AG04449 (cell line): ENCODE data around the gene FAM83B.

ENCODE experiments used
- CTCF ChIA-PET: fragments of 350-600 bp; formaldehyde crosslinking; extraction: SDS; loops from one replicate; lab custom pipeline; 2021; ENCODE audit warnings: antibody characterized with exemption; lab: Yijun Ruan, JAX
- POLR2A ChIA-PET: fragments of 400-600, 350-600 bp; formaldehyde crosslinking; extraction: SDS; loops from one replicate; lab custom pipeline; 2020; ENCODE audit warnings: antibody characterized with exemption, inconsistent platforms; lab: Yijun Ruan, JAX
- DNase-seq: peaks from one replicate; pipeline ENCODE4 v3.0.0-alpha.2; 2010; ENCODE audit warnings: low read depth, low spot score
- H3K4me3 ChIP-seq: 2 replicates; pipeline ENCODE4 v1.5.1; 2011; ENCODE audit warnings: low read depth, mild to moderate bottlenecking, control low read depth, low read length
- TF ChIP-seq, protein P1 (sequence below): IDR thresholded peaks from one replicate; pipeline ENCODE4 v1.5.1; 2011; ENCODE audit warnings: mild to moderate bottlenecking, moderate library complexity, low read length, control low read depth, inconsistent platforms; ENCODE audit not compliant: insufficient read depth; ENCODE audit errors: missing control alignments

FAM83B gene

DNA sequence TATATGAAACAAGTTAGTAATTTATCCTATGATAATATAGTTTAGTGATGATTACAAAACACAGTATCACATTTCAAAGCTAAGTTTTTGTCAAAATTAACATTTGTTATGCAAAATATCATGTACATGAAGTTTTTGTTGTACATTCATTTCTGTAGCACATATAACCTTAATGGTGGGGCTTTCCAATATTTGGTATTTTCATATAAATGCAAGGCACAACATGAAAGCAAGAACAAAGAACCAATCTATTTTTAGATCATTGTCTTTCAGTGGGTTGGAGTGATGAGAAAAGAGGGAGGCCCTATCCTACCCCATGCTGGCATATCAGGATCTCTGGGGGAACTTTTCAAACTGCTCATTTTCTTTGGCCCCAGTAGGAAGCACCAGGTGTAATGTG lies 53.4 kb downstream of the FAM83B start:
- TF ChIP-seq, protein P1, sequence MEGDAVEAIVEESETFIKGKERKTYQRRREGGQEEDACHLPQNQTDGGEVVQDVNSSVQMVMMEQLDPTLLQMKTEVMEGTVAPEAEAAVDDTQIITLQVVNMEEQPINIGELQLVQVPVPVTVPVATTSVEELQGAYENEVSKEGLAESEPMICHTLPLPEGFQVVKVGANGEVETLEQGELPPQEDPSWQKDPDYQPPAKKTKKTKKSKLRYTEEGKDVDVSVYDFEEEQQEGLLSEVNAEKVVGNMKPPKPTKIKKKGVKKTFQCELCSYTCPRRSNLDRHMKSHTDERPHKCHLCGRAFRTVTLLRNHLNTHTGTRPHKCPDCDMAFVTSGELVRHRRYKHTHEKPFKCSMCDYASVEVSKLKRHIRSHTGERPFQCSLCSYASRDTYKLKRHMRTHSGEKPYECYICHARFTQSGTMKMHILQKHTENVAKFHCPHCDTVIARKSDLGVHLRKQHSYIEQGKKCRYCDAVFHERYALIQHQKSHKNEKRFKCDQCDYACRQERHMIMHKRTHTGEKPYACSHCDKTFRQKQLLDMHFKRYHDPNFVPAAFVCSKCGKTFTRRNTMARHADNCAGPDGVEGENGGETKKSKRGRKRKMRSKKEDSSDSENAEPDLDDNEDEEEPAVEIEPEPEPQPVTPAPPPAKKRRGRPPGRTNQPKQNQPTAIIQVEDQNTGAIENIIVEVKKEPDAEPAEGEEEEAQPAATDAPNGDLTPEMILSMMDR = no peak
- ChIA-PET POLR2A (no interaction called here), CTCF (interaction anchor here (1.6 kb wide), 1 partner anchor 12 kb away, joined by 3 read pairs; no protein-coding TSS in a partner anchor)
- no peak for DNase-seq
- no peak overlapping the region for H3K4me3 ChIP-seq

DNA sequence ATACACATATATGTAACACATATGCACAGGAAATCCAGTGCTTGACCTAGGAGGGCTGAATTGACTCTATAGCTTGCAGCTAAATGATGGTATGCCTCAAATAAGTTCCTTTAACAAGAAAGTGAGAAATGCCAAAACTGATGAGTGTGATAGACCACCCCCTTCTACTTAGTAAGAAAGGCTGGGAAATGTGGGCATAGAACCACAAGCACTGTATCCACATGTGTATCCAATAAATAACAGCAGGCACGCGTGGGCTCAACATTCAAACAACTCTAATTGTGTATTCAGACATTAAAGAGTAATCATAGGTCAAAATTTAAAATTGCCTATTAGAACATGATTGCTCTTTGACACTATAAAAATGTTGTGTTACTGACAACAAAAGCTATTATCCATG lies 54.1 kb downstream of the FAM83B start:
- TF ChIP-seq, protein P1 = no peak
- no peak for DNase-seq
- ChIA-PET CTCF (interaction anchor here (1.6 kb wide), 1 partner anchor 12 kb away, joined by 3 read pairs; no protein-coding TSS in a partner anchor), POLR2A (no interaction called here)
- H3K4me3 ChIP-seq = no peak overlapping the region

DNA sequence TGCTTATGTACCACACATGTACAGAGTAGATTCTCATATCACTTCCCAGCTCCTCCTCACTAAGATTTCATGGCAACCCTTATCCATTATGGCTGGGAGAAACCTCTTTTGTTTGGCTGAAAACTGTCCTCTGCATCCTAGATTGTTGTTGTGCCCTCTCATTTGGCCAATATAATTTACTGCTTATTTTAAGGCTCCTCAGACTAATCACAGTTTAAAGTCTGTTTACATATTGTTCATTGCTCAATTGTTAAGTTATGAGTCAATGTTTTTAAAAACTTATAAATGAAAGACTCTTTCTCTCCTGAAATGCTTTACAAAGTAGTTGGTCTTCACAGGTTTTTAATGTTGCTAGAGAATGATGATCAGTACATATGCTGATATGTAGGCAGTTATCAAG lies 57.3 kb downstream of the FAM83B start:
- POLR2A ChIA-PET = no interaction called here
- CTCF ChIA-PET = no interaction called here
- no peak for DNase-seq
- TF ChIP-seq, protein P1 = no peak
- no peak overlapping the region for H3K4me3 ChIP-seq

DNA sequence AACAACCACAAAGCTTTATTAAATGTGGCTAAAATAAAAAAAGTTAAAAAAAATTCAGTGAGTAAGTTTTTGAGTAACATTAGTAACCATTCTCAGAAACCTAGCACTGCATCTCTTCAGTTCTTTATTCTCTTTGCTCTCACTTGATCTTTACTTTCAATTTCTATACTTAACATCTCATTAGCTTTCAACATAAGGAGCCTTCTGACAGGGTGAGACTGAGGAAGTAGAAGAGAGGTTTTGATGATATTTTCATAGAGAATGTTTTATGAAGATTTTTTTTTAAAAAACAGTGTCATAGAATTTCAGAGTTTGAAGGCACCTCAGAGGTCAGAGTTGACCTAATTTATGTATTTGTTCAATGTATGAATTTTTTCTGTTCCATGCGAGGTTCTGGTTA lies 60.8 kb downstream of the FAM83B start:
- TF ChIP-seq, protein P1 = no peak
- DNase-seq = no peak
- no peak overlapping the region for H3K4me3 ChIP-seq
- ChIA-PET POLR2A (no interaction called here), CTCF (no interaction called here)

DNA sequence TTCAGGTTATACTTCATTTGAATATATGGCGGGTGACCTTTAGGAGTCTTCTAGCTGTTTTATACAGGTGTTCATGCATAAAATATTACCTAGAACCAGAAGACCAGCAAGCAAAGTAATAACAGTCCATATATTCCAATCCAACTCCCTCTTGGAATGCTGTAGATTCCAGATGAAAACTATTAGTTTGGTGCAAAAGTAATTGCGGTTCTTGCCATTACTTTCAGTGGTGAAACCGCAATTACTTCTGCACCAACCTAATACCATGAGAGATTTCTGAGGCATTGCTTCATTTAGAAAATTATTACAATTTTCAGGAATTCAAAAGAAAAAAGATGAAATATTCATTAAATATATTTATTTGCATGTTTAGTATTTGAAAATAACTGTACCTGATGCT lies 62.6 kb downstream of the FAM83B start:
- H3K4me3 ChIP-seq = no peak overlapping the region
- ChIA-PET CTCF (no interaction called here), POLR2A (no interaction called here)
- TF ChIP-seq, protein P1 = no peak
- no peak for DNase-seq

DNA sequence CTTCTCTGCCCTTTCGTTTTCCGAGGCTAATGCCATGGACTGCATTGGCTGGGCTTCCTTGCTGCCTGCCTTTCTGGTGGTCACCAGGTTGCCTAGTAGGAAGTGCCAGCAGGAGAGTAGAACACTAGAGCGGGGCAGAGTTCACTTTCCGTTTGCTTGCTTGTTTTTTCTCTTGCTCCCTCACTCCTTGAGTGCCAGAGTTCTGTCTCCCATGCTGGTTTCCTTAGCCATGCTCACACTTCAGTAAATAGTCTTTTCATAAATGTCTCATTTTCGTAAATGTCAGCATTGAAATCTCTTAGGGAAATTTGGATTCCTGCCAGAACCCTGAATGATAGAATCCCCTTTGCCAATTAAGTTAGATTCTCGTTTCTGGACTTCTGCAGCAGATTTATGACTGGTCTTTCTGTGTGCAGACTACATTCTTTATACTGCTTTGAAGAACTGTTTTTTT lies 63.9 kb downstream of the FAM83B start:
- H3K4me3 ChIP-seq = no peak overlapping the region
- TF ChIP-seq, protein P1 = no peak
- POLR2A ChIA-PET = no interaction called here
- no peak for DNase-seq
- CTCF ChIA-PET = no interaction called here
